Neural crest cell (in vitro differentiated cells): ENCODE results near the gene EVL. TPM values are rescaled to one million over a fixed set of nuclear protein-coding genes. Genes with fewer than 3 reads are reported as not detected.

Source experiments
- DNase-seq: peaks from one replicate; pipeline ENCODE4 v3.0.0; 2021; ENCODE audit warnings: low read depth, mixed read lengths, low spot score
- H3K27ac Mint-ChIP-seq: one replicate; pipeline ENCODE4 v1.8.0; 2021; ENCODE audit warnings: mild to moderate bottlenecking, mixed read lengths; ENCODE audit not compliant: unreplicated experiment
- H3K27me3 Mint-ChIP-seq: 2 replicates; pipeline ENCODE4 v1.8.0; 2021; ENCODE audit warnings: low read depth, mild to moderate bottlenecking, mixed read lengths
- H3K36me3 Mint-ChIP-seq: 2 replicates; pipeline ENCODE4 v1.8.0; 2021; ENCODE audit warnings: low read depth, mild to moderate bottlenecking, mixed read lengths
- H3K4me1 Mint-ChIP-seq: 2 replicates; pipeline ENCODE4 v1.8.0; 2021; ENCODE audit warnings: mixed read lengths
- H3K4me3 Mint-ChIP-seq: one replicate; pipeline ENCODE4 v1.8.0; 2021; ENCODE audit warnings: mild to moderate bottlenecking, mixed read lengths
- H3K9me3 Mint-ChIP-seq: 2 replicates; pipeline ENCODE4 v1.8.0; 2021; ENCODE audit warnings: mixed read lengths
- CTCF ChIP-seq: fragments of 200-600 bp; sonication (generic); conservative IDR thresholded peaks from 2 replicates; pipeline ENCODE4 v1.5.0; 2021; ENCODE audit warnings: antibody characterized with exemption, mild to moderate bottlenecking
- total RNA-seq: library from RNA; stranded (reverse); gene quantifications from 2 replicates; pipeline ENCODE4 v1.2.1, GENCODE V29; 2021

The EVL gene
- total RNA-seq, 1 donor from 2014 or later = 218 TPM

DNA sequence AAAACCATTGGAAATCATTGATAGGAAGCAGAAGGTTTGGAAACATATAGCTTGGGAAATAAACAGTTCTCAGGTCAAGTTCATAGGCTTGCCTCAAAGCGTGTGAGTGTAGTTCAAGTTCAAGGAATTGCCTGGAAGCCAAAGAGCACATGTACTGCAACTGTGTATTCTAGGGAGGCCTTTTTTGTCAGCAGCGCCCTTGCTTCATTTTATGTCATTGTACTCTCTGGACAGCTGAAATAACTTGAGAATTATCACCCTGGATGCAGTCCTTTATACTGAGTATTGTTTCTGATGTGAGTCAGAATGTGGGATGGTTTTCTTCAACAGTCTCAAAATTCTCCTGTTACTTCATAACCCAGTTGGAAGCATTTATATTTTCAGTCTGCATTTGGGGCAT lies 16.0 kb upstream of the EVL start:
- H3K9me3 Mint-ChIP-seq = no peaks in the 10 kb centered on the region
- H3K4me3 Mint-ChIP-seq = no peak overlapping the region
- no peaks in the 10 kb centered on the region for H3K27me3 Mint-ChIP-seq
- TF ChIP-seq CTCF = no peak
- no peaks in the 10 kb centered on the region for H3K36me3 Mint-ChIP-seq
- no peak for DNase-seq
- H3K4me1 Mint-ChIP-seq = peaks cover 16% of the 10 kb centered on the region
- no peak overlapping the region for H3K27ac Mint-ChIP-seq

DNA sequence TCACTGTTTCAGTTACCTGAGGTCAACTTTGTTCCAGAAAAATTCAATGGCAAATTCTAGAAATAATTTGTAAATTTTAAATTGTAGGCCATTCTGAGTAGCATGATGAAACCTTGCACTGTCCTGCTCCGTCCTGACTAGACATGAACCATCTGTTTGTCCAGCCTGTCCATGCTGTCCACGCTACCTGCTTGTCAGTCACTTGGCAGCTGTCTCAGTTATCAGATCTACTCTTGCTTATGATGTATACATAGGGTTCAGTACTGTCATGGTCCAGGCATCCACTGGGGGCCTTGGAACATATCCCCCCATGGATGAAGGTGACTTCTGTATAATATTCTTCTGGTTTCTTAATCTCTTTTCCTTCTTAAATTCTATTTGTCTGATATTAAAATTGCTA lies 14.1 kb upstream of the EVL start:
- H3K36me3 Mint-ChIP-seq = no peaks in the 10 kb centered on the region
- H3K27me3 Mint-ChIP-seq = no peaks in the 10 kb centered on the region
- peaks cover 19% of the 10 kb centered on the region for H3K4me1 Mint-ChIP-seq
- no peak overlapping the region for H3K27ac Mint-ChIP-seq
- no peak for TF ChIP-seq CTCF
- H3K4me3 Mint-ChIP-seq = no peak overlapping the region
- DNase-seq = no peak
- no peaks in the 10 kb centered on the region for H3K9me3 Mint-ChIP-seq

GRCh38 chr14:100051543-100051942 lies 13.7 kb upstream of the EVL start:
- Mint-ChIP-seq H3K4me3 (no peak overlapping the region), H3K4me1 (peaks cover 19% of the 10 kb centered on the region), H3K27me3 (no peaks in the 10 kb centered on the region), H3K9me3 (no peaks in the 10 kb centered on the region), H3K36me3 (no peaks in the 10 kb centered on the region), H3K27ac (no peak overlapping the region)
- TF ChIP-seq CTCF = no peak
- no peak for DNase-seq

GRCh38 chr14:100052819-100053218 lies 12.4 kb upstream of the EVL start:
- TF ChIP-seq CTCF = no peak
- no peak overlapping the region for H3K4me3 Mint-ChIP-seq
- no peaks in the 10 kb centered on the region for H3K27me3 Mint-ChIP-seq
- no peaks in the 10 kb centered on the region for H3K36me3 Mint-ChIP-seq
- H3K4me1 Mint-ChIP-seq = peaks cover 22% of the 10 kb centered on the region
- no peak overlapping the region for H3K27ac Mint-ChIP-seq
- no peaks in the 10 kb centered on the region for H3K9me3 Mint-ChIP-seq
- DNase-seq = no peak

- H3K27me3 Mint-ChIP-seq = no peaks in the 10 kb centered on the region
- TF ChIP-seq CTCF = no peak
These were observed 10.7 kb upstream of the EVL start for GRCh38 chr14:100054316-100055075.

More at GRCh38 chr14:100054316-100055075, 10.7 kb upstream of the EVL start:
- Mint-ChIP-seq H3K9me3 (no peaks in the 10 kb centered on the region), H3K27ac (no peak overlapping the region), H3K4me3 (no peak overlapping the region), H3K36me3 (no peaks in the 10 kb centered on the region), H3K4me1 (peaks cover 16% of the 10 kb centered on the region)
- no peak for DNase-seq
